SK-N-SH (cell line): ENCODE measurements around the gene CNPY2.

ENCODE experiments used
- CTCF ChIP-seq: fragments of 200-600 bp; sonication (generic); IDR thresholded peaks from 2 replicates; pipeline ENCODE4 v1.6.1; 2017; ENCODE audit warnings: antibody characterized with exemption, mild to moderate bottlenecking, moderate library complexity
- EP300 ChIP-seq, 2 experiments: IDR thresholded peaks; 2 replicates each; pipeline versions ENCODE4 v1.4.0 to v1.6.1; 2012; ENCODE audit warnings: borderline replicate concordance in 1 of 2, low read depth in 1 of 2, low read length in 1 of 2
- EZH2phosphoT487 ChIP-seq: fragments of 200-600 bp; sonication (generic); IDR thresholded peaks from 2 replicates; pipeline ENCODE4 v1.6.1; 2017; ENCODE audit warnings: low read depth, mixed run types, mild to moderate bottlenecking, antibody characterized with exemption, moderate library complexity, borderline replicate concordance
- GABPA ChIP-seq: IDR thresholded peaks from 2 replicates; pipeline ENCODE4 v1.4.0; 2012; ENCODE audit warnings: low read depth, mild to moderate bottlenecking
- POLR2AphosphoS5 ChIP-seq: IDR thresholded peaks from 2 replicates; pipeline ENCODE4 v1.6.1; 2012; ENCODE audit warnings: low read depth, low read length
- RAD21 ChIP-seq: IDR thresholded peaks from 2 replicates; pipeline ENCODE4 v1.6.1; 2012; ENCODE audit warnings: mild to moderate bottlenecking, low read length
- RFX5 ChIP-seq: IDR thresholded peaks from 2 replicates; pipeline ENCODE4 v1.6.1; 2012; ENCODE audit warnings: mild to moderate bottlenecking, improper control_type of control experiment, low read length
- TAF1 ChIP-seq: IDR thresholded peaks from 2 replicates; pipeline ENCODE4 v1.6.1; 2012; ENCODE audit warnings: low read depth, mild to moderate bottlenecking, low read length, moderate library complexity, borderline replicate concordance
- USF2 ChIP-seq: fragments of 150-350 bp; IDR thresholded peaks from 2 replicates; pipeline ENCODE4 v1.6.1; 2017; ENCODE audit warnings: antibody characterized with exemption, low read length, low read depth, borderline replicate concordance
- TF ChIP-seq, protein P1 (sequence below): IDR thresholded peaks from 2 replicates; pipeline ENCODE4 v1.6.1; 2012; ENCODE audit warnings: mild to moderate bottlenecking, low read depth, low read length, moderate library complexity

DNA sequence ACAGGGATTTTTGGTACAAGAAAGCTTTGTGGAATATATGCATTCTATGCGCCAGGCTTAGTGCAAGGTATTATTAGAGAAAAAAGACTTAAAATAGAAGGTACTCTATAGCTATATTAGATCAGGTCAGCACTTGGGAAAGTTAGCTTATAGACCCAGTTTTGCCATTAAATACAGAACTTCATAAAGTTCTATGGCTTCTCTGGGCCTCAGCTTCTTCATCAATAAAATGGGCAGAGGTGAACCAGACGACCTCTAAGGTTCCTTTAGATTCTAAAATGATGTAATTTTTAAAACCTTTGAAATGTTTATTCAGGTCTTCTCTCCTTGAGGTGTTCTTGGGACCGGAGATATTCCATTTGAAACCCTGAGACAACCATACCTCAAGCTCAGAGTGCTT is 7.1 kb downstream of the CNPY2 start:
- no peak for TF ChIP-seq USF2
- TF ChIP-seq CTCF: no peak
- TF ChIP-seq, protein P1, sequence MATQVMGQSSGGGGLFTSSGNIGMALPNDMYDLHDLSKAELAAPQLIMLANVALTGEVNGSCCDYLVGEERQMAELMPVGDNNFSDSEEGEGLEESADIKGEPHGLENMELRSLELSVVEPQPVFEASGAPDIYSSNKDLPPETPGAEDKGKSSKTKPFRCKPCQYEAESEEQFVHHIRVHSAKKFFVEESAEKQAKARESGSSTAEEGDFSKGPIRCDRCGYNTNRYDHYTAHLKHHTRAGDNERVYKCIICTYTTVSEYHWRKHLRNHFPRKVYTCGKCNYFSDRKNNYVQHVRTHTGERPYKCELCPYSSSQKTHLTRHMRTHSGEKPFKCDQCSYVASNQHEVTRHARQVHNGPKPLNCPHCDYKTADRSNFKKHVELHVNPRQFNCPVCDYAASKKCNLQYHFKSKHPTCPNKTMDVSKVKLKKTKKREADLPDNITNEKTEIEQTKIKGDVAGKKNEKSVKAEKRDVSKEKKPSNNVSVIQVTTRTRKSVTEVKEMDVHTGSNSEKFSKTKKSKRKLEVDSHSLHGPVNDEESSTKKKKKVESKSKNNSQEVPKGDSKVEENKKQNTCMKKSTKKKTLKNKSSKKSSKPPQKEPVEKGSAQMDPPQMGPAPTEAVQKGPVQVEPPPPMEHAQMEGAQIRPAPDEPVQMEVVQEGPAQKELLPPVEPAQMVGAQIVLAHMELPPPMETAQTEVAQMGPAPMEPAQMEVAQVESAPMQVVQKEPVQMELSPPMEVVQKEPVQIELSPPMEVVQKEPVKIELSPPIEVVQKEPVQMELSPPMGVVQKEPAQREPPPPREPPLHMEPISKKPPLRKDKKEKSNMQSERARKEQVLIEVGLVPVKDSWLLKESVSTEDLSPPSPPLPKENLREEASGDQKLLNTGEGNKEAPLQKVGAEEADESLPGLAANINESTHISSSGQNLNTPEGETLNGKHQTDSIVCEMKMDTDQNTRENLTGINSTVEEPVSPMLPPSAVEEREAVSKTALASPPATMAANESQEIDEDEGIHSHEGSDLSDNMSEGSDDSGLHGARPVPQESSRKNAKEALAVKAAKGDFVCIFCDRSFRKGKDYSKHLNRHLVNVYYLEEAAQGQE: no peak
- TF ChIP-seq RAD21: no peak
- TF ChIP-seq EP300 (IDR thresholded peaks at IDR 0.05; ENCODE audit: borderline replicate concordance in 1 of 2, low read depth in 1 of 2, low read length in 1 of 2): no peak
- no peak for TF ChIP-seq TAF1
- no peak for TF ChIP-seq POLR2AphosphoS5
- TF ChIP-seq GABPA: no peak
- no peak for TF ChIP-seq RFX5
- no peak for TF ChIP-seq EZH2phosphoT487
